ENCODE data around the gene C15orf61. TPM values are rescaled to one million over a fixed set of nuclear protein-coding genes. Genes with fewer than 3 reads are reported as not detected.
A peak's percentile ranks its signal among the peaks of the same experiment; 100 is the strongest.

C15orf61 gene
- total and polyA plus RNA-seq, 2 of the 13 experiments (the other 11 are each of a cell fraction or from before 2014, with no cell fraction given): 2.1 to 6.6 TPM

DNA sequence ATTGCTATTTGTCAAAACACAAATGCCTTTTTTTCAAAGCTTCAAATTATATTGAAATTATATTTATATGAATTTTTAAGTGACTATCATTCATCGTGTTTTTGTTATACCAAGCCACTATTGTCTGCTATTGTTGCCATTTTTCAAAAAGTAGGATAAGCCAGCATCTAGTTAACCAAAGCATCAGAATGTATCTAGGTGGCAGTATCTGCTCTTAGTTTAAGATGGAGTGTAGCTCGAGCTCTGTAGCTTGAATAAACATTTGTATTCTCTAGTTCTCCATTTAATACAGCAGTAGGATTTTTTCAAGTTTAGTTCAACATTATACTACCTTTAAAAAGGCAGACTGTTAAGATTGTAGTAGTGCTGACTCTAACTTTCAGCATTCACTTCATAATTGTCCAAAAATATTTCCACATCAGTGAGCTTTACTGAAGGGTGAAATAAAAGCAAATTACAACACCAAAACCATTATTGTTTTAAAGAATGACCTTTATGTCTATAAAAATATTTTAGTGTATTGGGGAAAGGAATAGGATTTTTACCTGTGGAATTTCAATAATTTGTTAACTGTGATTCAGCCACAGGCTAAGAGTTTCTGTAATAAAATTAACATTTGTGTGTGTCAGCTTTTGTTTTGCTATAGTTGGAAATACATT lies 19.6 kb upstream of the C15orf61 start (continued):
- TF ChIP-seq, protein P1, sequence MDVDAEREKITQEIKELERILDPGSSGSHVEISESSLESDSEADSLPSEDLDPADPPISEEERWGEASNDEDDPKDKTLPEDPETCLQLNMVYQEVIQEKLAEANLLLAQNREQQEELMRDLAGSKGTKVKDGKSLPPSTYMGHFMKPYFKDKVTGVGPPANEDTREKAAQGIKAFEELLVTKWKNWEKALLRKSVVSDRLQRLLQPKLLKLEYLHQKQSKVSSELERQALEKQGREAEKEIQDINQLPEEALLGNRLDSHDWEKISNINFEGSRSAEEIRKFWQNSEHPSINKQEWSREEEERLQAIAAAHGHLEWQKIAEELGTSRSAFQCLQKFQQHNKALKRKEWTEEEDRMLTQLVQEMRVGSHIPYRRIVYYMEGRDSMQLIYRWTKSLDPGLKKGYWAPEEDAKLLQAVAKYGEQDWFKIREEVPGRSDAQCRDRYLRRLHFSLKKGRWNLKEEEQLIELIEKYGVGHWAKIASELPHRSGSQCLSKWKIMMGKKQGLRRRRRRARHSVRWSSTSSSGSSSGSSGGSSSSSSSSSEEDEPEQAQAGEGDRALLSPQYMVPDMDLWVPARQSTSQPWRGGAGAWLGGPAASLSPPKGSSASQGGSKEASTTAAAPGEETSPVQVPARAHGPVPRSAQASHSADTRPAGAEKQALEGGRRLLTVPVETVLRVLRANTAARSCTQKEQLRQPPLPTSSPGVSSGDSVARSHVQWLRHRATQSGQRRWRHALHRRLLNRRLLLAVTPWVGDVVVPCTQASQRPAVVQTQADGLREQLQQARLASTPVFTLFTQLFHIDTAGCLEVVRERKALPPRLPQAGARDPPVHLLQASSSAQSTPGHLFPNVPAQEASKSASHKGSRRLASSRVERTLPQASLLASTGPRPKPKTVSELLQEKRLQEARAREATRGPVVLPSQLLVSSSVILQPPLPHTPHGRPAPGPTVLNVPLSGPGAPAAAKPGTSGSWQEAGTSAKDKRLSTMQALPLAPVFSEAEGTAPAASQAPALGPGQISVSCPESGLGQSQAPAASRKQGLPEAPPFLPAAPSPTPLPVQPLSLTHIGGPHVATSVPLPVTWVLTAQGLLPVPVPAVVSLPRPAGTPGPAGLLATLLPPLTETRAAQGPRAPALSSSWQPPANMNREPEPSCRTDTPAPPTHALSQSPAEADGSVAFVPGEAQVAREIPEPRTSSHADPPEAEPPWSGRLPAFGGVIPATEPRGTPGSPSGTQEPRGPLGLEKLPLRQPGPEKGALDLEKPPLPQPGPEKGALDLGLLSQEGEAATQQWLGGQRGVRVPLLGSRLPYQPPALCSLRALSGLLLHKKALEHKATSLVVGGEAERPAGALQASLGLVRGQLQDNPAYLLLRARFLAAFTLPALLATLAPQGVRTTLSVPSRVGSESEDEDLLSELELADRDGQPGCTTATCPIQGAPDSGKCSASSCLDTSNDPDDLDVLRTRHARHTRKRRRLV (CRISPR knock-in tag; IDR thresholded peaks at IDR 0.05): no peak
- TF ChIP-seq ZNF20 (CRISPR knock-in tag; IDR thresholded peaks at IDR 0.05): no peak
- peak; percentile 22; the same call in 1 of the 2 replicates for TF ChIP-seq SMC3 (IDR thresholded peaks at IDR 0.05; ENCODE audit: low read length)
- TF ChIP-seq DMAP1 (CRISPR knock-in tag; IDR thresholded peaks at IDR 0.05): no peak

DNA sequence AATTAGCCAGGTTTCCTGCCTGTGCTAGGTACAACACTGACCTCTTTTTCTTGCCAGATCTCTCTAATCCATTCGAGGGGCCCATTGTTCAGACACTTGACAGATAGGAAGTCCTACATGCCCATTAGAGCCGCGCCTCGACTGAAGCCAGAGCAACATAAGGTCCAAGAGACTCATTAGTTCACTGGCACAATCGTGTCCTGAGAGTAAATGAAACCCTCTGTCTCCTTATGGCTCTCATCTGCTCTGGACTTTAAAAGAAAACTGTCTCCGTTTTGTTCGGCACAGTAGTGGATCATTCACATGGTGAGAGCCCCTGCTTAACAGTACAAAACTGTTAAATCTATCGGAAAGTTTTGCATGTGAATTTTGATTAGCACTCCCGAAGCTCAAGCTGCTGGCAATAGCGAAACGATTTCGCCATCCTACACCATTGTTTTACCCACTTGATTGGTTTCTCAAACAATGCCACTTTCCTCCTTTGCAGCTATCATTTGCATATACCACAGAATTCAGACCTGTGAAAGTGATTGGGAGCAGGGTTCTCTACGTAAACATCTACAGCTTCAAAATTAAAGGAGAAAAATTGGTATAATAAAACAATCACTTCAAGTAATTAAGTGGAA lies 19.0 kb upstream of the C15orf61 start:
- Histone ChIP-seq H2AFZ (ENCODE audit: low read length) (no peak overlapping the region), H3K27ac (ENCODE audit: extremely low read length, insufficient read depth, low read length) (no peak overlapping the region), H3K4me3 (replicated peaks in 1 of 3; ENCODE audit: insufficient read depth in 1 of 3, low read depth in 2 of 3, low read length in 3 of 3) (no peak overlapping the region), H3K4me1 (ENCODE audit: insufficient read depth, low read length) (0 out of 2 replicates have a peak, but pooled peaks cover 5% of the 10 kb centered on the region), H3K9me3 (ENCODE audit: low read length) (no peaks in the 10 kb centered on the region), H4K20me1 (ENCODE audit: insufficient read depth, low read length) (no peaks in the 10 kb centered on the region), H3K4me2 (ENCODE audit: low read depth, low read length) (no peak overlapping the region), H3K27me3 (ENCODE audit: control insufficient read depth in 1 of 2, insufficient read depth in 2 of 2, low read length in 2 of 2) (peaks cover 0 to 1% of the 10 kb centered on the region in 2 experiments; a peak in 1 of 5 replicates), H3K9ac (ENCODE audit: insufficient read depth, low read depth, low read length) (no peak overlapping the region), H3K79me2 (ENCODE audit: insufficient read depth, low read length) (no peaks in the 10 kb centered on the region), H3K36me3 (replicated peaks in 1 of 2; ENCODE audit: control insufficient read depth in 1 of 2, insufficient read depth in 2 of 2, low read length in 2 of 2) (no peaks in the 10 kb centered on the region)
- ChIA-PET CTCF (ENCODE audit: low intra/inter-chr PET ratio, low total read pairs) (no interaction called here), POLR2A (no interaction called here)
- ATAC-seq (no peak), DNase-seq (ENCODE audit: low spot score) (no peak), FAIRE-seq (no peak)
- intact Hi-C loops (cut with micrococcal nuclease; ENCODE audit: unreplicated experiment) (loop anchor here (2.0 kb wide), 1 partner anchor 331 kb away; no protein-coding TSS in a partner anchor), in situ Hi-C loops (cut with HindIII; ENCODE audit: extremely low pct_ligation_motif_present, low pct_unique_long_range_greater_than_20kb) (no loop called here)
- 84% methylated on average over 13 of the region's 13 CpGs for WGBS (ENCODE audit: low lambda C conversion rate)
- TF ChIP-seq ZNF530 (CRISPR knock-in tag; IDR thresholded peaks at IDR 0.05; ENCODE audit: low read depth) (no peak), ZNF30 (CRISPR knock-in tag; IDR thresholded peaks at IDR 0.05) (no peak), ZGPAT (CRISPR knock-in tag; IDR thresholded peaks at IDR 0.05) (no peak), TBP (CRISPR knock-in tag; IDR thresholded peaks at IDR 0.05) (no peak), RXRB (CRISPR knock-in tag; IDR thresholded peaks at IDR 0.05; ENCODE audit: borderline replicate concordance) (no peak)
- BruUV-seq (replicated peaks): no TSS peak
